ENCODE data around the gene RYR3. TPM values are rescaled to one million over a fixed set of nuclear protein-coding genes. Genes with fewer than 3 reads are reported as not detected.

The RYR3 gene
- total RNA-seq, 1 donor from 2014 or later = 0.75 TPM

DNA sequence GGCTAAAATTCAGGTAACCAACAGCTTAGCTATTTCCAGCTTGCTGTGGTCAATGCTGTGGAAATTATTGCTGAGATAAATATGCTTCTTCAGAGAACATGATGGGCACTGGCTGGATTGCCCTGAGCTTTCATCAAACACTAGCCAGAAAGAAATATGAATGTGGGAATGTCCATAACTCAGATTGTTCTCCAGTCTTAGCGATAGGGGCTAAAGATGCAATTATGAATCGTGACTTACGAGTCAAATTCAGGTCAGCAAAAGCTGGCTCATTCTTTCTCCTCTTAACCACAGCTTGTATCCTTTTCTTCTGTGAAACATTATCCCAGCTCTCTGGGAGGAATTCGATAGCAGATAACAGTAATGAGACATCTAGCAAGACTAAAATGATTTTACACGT, 307.6 kb downstream of the RYR3 start:
- TF ChIP-seq, protein P1, sequence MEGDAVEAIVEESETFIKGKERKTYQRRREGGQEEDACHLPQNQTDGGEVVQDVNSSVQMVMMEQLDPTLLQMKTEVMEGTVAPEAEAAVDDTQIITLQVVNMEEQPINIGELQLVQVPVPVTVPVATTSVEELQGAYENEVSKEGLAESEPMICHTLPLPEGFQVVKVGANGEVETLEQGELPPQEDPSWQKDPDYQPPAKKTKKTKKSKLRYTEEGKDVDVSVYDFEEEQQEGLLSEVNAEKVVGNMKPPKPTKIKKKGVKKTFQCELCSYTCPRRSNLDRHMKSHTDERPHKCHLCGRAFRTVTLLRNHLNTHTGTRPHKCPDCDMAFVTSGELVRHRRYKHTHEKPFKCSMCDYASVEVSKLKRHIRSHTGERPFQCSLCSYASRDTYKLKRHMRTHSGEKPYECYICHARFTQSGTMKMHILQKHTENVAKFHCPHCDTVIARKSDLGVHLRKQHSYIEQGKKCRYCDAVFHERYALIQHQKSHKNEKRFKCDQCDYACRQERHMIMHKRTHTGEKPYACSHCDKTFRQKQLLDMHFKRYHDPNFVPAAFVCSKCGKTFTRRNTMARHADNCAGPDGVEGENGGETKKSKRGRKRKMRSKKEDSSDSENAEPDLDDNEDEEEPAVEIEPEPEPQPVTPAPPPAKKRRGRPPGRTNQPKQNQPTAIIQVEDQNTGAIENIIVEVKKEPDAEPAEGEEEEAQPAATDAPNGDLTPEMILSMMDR (conservative IDR thresholded peaks at IDR 0.05; ENCODE audit: low read depth, low read length) = no peak
- no peak overlapping the region for H3K4me3 ChIP-seq (ENCODE audit: low read depth, low read length)
- no peak for DNase-seq (ENCODE audit: low read depth)

DNA sequence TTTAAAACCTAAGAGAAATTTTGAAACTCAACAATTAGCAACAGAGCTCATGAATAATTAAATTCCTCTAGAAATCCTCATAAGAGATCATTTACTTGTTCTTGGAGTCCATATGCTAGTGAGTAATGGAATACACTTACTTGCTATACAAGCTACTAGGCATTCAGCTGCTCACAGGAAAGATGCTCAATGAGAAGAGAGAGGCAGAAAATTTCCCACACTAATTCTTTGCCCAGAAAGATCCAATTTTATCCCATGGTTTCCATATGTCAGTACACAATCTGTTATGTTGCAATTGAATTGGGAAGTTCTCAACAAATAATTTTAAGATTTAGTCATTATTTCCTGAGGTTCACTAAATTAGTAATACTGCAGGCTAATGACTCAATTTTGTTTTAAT, 310.4 kb downstream of the RYR3 start:
- DNase-seq (ENCODE audit: low read depth) = no peak
- H3K4me3 ChIP-seq (ENCODE audit: low read depth, low read length) = no peak overlapping the region
- TF ChIP-seq, protein P1 (conservative IDR thresholded peaks at IDR 0.05; ENCODE audit: low read depth, low read length) = no peak

- DNase-seq (ENCODE audit: low read depth) = no peak
- H3K4me3 ChIP-seq (ENCODE audit: low read depth, low read length) = no peak overlapping the region
- TF ChIP-seq, protein P1 (conservative IDR thresholded peaks at IDR 0.05; ENCODE audit: low read depth, low read length) = no peak
Measured at GRCh38 chr15:33623010-33623409, 312.2 kb downstream of the RYR3 start.

- no peak overlapping the region for H3K4me3 ChIP-seq (ENCODE audit: low read depth, low read length)
- no peak for DNase-seq (ENCODE audit: low read depth)
- TF ChIP-seq, protein P1 (conservative IDR thresholded peaks at IDR 0.05; ENCODE audit: low read depth, low read length) = no peak
Measured at GRCh38 chr15:33624439-33624838, 313.7 kb downstream of the RYR3 start.

GRCh38 chr15:33629647-33630046, 318.9 kb downstream of the RYR3 start:
- H3K4me3 ChIP-seq (ENCODE audit: low read depth, low read length) = no peak overlapping the region
- DNase-seq (ENCODE audit: low read depth) = no peak
- TF ChIP-seq, protein P1 (conservative IDR thresholded peaks at IDR 0.05; ENCODE audit: low read depth, low read length) = no peak

DNA sequence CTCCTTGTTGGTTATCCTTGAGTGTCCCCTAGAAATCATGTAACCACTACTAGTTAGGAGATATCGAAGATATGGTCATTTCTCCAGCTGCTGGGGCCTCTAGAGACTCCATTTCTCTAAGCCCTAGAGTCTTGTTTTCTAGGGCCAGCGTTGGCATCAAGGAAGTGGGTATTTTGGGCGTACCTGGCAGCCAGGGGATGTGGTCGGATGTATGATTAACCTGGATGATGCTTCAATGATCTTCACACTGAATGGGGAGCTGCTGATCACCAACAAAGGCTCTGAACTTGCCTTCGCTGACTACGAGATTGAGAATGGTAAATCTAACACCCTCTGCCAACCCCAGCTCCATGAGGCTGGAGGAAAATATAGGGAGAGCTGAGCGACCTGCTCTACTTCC, 325.5 kb downstream of the RYR3 start:
- no peak for DNase-seq (ENCODE audit: low read depth)
- no peak overlapping the region for H3K4me3 ChIP-seq (ENCODE audit: low read depth, low read length)
- TF ChIP-seq, protein P1 (conservative IDR thresholded peaks at IDR 0.05; ENCODE audit: low read depth, low read length) = no peak

DNA sequence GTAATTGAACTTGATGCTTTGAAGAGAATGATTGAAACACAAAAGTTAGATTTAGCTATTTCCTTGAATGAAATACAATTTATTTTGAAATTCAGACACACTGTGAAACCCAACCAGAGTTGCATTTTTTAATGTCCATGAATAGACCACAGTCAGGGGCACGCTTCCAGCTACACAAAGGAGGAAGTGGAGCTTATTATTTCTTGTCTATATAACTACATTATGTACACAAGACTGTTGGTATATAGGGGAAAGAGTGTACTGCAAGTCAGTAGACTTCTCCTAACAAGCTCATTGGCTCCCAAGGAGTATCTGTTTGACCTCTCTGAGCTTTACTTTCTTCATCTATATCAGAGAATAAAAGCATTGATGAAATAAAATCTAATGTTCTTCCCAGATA, 326.2 kb downstream of the RYR3 start:
- no peak overlapping the region for H3K4me3 ChIP-seq (ENCODE audit: low read depth, low read length)
- no peak for DNase-seq (ENCODE audit: low read depth)
- TF ChIP-seq, protein P1 (conservative IDR thresholded peaks at IDR 0.05; ENCODE audit: low read depth, low read length) = no peak

Data from epithelial cell of proximal tubule (primary cell).